Activated CD4-positive, alpha-beta T cell treated with anti-CD3 and anti-CD28 coated beads, Interleukin-2, Interleukin-6, amounts not matched to agents 100 ng/mL and 50 ng/mL, durations not matched to agents 16 hours and 8 hours (primary cell): ENCODE data around the gene ST6GALNAC6.
"Not testable (repeated sequence)": the region's sequence is repeated elsewhere in the genome, so short reads cannot be mapped to it uniquely, and the experiment has no call there.

ENCODE experiments used
- DNase-seq: peaks from one replicate; pipeline ENCODE4 v3.0.0-alpha.2; 2020

Gene ST6GALNAC6

DNA sequence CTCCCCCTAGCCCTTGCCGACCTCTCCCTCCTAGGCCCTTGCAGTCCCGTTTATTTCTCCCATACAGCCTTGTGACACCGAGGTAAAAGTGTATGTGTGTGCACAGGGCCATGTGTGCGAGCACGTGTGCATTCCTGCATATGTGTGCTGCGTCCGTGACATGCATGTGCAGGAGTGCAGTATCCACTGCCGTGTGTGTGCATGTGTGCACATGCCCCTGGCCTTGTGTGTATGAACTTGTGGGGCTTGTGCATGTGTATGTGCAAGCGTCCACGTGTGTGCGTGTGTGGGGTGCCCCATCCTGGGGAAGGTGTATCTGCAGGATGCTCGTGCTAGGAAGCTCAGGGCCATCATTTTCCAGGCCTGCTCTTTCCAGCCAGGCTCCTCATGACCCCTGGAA, 28.5 kb downstream of the ST6GALNAC6 start:
- no peak for DNase-seq

DNA sequence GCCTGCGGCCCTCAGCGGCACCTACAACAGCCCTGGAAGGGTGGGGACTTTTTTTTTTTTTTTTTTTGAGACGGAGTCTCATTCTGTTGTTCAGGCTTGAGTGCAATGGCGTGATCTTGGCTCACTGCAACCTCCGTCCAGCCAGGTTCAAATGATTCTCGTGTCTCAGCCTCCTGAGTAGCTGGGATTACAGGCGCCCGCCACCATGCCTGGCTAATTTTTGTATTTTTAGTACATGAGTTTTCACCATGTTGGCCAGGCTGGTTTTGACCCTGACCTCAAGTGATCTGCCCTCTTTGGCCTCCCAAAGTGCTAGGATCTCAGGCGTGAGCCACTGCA, 29.3 kb downstream of the ST6GALNAC6 start:
- not testable (repeated sequence) for DNase-seq

DNA sequence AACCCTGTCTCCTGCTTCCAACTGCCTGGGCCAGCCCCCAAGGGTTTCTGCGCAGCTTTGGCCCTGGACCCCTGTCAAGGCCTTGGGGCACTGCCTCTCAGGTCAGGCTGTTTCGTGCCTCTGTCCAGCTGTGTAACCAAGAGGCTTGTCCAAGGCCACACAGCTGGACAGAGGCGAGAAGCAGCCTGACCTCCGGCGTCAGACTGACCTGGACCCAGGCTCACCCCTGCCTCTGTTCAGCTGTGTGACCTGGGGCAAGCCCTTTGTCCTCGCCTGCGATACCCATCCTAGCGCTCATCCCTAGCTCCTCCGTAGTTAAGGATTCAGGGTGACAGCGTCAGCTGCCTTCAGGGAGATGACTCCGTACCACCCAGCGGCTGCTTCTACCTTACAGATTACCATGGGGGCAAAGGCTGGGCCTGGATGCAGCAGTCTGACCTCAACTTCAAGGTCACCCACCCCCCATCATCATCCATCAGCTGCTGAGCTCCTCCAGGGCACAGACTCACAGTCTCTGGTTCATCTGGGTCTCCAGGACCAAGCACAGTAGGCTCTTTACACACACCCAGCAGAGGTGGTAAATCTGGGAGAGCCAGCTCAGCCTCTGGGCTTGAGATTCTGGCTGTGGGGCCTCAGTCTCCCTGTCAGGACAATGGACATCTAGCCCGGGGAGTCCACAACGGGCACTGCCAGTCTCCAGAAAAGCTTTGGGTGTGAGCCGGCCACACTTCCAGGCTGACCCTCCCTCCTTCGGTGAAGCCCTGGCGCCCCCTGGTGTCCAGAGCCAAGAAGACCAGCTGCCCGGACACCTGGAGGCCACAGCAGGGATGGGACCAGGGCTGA, 29.9 kb downstream of the ST6GALNAC6 start:
- DNase-seq: peak; percentile 92

DNA sequence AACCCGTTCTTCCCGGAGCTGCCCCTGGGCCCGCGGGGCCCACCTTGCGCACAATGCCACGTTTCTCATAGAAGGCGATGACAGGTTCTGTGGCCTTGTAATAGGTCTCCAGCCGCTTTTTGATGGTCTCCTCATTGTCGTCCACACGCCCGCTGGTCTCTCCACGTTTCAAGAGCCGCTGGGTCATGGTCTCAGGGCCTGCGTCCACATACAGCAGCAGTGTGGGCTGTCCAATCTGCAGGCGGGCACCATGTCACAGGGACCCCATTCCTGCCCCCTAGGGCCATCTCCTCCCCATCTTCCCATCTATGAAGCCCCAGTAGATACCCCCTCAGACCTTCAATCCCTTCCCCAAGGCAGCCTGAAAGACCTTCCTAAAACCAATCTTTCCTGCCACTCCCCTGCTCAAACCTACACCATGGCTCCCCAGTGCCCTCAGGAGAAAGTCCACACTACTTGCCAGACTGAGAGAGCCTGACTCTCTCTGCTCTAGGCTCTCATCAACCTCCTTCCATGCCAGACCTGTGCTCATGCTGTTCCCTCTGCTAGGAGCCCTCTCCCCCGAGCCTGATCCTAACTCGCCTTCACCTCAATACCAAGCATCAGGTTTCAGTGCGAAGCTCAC, 31.0 kb downstream of the ST6GALNAC6 start:
- DNase-seq: no peak

DNA sequence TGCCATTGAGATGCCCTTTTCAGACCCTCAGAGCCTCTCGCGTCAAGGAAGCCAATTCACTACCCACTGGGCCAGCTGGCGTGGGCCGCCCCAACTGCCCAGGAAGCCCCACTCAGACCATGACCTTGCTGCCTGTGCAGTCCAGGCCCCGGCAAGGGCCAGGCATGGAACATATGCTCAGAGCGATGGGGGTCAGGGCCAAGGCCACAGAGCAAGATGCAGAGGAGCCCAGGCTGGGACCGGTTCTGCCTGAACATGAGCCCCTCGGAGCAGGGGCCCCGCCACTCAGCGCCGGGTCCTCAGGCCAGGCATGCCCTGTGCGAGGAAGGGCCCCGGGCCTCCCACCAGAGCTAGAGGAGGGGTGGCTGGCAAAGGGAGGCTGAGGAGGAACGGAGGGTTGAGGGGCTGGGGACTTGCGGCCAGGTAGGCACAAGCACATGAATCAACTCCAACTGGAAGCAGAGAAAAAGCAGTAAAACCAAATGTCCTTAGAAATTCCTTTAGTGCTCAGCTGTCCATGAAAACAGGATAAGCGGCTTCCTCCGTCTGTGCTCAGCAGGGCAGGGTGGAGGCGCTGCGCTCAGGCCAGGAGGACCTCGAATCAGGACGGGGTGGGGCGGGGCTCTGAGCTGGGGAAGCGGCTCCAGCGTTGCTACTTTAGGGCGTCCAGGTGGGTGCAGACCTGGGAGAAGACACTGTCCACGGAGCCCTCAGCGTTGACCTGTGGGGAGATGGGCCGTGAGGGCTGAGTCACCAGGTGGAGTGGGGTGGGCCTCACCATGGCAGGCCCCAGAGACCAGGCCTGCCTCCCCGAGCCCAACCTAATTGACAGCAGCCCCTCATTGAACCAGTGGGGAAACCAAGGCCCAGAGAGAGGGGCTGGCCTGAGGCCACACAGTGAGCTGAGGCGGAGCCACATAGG, 31.8 kb downstream of the ST6GALNAC6 start:
- no peak for DNase-seq

DNA sequence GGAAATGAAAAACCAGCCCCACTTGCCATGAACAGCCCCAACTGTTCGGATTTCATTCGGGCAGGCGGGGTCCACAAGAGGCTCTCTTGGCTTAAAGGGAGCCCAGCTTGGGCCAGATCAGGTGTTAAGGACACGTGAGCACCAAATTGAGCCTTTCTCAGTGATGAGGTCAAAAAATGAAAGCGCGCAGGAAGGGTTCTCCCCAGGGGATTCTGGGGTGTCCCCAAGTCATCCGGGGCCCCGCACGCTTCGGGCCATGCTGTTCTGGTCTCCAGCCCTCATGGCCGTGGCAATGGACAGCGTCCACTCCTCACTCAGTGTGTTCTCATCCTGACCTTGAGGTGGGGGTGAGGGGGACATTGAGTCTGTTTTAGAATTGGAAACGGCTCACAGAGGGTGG, 32.9 kb downstream of the ST6GALNAC6 start:
- DNase-seq: no peak

DNA sequence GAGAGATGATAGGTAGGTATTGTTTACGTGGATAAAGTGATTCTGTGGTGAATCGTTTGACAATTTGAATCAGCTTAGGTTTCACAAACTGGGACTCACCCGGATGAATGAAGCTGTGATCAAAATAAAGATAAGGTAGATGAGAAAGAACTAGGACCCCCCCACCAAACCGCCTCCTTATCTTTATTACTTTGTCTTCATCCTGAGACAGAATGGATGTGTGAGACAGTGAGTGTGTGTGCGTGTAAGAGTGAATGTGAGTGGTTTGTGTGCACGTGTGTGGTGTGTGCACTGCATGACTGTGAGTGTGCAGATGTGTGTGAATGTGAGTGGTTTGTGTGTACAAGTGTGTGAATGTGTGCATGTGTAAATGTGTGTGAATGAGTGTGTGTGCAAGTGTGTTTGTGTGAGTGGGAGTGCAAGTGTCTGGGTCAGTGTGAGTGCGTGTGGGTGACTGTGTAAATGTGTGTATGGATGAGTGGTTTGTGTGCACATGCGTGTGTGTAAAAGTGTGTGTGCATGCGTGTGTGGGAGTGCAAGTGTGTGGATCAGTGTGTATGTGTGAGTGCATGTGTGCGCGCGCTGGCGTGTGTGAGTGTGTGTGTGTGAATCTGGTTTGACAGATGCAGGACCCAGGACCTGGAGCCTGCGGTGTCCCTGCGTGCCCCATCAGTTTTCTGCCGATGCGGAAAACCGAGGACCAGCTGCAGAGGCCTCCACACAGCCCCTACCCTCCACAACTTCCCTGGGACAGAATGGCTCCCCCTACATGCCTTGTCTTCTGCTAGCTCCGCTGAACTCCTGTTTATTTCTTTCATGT, 33.5 kb downstream of the ST6GALNAC6 start:
- DNase-seq: peak; percentile 52

DNA sequence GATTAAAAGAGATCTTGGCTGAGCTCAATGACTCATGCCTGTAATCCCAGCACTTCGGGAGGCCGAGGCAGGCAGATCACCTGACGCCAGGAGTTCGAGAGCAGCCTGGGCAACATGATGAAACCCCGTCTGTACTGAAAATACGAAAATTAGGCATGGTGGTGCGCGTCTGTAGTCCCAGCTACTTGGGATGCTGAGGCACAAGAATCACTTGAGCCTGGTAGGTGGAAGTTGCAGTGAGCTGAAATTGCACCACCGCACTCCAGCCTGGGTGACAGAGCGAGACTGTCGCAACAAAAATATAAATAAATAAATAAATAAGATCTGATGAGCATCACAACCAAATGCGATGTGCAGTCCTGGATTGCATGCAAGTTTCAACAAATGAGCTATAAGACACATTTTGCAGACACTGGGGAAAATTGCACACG, 36.2 kb downstream of the ST6GALNAC6 start:
- DNase-seq: no peak

DNA sequence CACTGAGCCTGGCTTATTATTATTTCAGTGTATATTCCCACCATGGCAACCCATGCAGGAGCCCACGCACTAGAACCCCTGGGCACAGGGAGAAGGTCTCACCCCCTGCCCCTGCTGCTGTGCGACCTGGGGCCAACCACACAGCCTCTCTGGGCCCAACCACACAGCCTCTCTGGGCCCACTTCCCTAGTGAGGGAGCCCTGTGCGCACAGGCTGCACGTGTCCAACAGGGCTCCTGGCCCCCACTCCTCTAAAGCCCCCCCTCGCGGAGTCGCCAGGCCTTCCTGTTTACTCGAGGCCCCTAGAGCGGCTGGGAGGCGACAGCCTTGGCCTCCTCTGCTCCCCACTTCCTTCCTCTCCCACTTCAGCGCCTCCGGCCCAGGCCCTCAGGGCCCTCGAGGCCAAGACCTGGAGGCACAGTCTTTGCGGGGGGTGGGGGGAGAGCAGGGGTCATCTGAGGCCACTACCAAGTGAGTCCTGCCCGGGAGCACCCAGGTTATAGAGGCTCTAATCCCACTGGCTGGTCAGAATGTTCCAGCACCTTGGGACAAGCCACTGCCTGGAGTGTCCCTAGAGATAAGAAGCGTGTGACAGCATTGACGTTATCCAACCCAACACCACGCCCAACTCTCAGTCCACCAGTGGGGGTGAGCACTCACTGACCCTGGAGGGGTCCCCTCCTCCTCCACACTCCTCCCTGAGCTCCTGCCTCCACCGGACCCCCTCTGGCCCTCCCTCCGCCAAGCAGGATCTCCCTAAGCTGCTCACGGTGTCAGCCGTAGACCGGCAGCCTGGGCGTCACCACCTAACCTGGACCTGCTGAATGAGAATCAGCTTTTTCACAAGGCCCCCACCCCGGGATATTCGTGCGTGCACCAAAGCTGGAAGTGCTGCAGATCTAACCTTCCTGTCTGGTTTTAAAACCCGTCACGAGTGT, 37.1 kb downstream of the ST6GALNAC6 start:
- DNase-seq: peak; percentile 19

DNA sequence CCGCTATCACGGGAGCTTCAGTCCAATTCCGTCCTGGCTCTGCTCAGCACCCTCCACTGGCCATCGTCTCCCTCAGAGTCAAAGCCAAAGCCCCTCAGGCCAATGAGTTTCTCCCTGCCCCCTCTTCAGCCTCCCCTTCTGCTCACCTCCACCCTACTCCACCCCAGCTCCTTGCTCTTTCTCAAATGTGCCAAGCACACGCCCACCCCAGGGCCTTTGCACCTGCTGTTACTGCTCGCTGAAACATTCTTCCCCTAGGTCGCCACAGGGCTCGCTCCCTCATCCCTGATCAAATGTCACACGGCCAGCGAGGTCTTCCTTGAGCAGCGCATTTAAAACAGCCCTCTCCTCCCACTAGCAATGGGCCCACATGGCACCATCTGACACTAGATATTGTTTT, 38.6 kb downstream of the ST6GALNAC6 start:
- DNase-seq: no peak

DNA sequence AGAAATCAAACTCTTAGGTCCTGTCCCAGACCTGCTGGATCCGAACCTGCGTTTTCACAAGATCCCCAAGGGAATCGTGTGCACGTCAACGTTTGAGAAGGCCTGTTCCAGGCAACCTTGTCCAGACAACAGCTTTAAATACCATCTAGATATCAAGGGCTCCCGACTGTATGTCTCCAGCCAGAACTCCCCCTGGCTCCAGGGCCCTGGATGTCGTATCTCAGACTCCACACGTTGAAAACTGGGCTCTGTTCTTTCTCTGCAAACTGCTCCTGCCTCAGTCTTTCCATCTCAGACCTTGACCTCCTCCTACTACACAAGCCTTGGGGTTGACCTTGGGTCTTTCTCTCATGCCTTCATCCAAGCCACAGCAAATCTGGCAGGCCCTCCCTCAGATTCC, 39.1 kb downstream of the ST6GALNAC6 start:
- DNase-seq: no peak

DNA sequence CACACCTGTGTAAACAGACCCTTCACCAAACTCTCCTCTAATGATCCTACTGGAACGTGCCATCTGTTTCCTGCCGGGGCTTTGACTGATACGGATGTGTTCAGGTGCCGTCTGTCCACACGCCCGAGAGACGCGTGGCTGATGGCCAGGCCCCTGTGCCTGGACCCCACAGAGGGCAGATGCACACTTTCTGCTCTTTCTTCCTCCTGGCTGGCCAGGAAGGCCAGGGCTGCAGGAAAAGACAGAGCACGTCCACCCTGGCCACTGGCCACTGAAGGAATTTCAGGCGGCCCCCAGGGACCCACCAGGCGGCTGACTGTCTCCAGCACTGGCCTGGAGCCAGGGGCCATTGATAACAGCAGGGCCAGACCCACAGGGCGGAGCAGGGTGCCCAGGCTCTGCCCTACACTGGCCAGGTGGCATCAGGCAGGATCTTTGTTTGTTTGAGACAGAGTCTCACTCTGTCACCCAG, 41.3 kb downstream of the ST6GALNAC6 start:
- no peak for DNase-seq

DNA sequence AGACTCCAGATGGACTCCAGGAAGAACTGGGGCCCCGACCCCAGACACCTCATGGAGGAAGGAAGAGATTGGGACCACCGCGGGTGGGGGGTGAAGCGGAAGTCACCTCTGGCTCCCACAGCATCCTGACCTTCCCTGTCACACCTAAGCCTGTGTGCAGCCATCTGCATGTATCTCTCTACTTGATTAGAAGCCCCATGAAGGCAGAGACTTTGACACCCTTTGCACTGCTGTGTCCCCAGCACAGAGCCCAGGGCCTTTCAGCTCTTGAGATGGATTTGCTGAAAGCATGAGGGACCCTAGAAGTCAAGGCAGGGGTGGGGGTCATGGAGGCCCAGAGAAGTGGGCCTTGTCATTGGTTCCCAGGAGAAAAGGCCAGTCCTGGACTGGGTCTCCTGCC, 42.1 kb downstream of the ST6GALNAC6 start:
- DNase-seq: no peak

DNA sequence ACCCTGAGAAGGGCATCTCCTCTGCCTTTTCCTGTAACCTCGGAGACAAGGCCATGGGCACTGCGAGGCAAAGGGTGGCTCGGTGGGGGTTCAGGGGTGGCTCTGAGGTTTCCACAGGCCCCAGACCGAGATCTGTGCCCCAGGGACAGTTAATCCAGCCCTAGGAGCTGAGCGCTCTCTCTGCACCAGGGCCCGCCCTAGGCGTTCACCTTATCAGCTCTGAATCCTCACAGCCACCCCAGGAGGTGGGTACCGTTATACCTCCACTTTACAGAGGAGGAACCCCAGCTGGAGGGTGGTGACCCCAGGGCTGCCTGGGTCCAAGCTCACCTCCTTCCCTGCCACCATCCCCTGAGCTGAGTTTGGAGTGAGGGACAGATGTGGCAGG, 42.7 kb downstream of the ST6GALNAC6 start:
- DNase-seq: no peak

DNA sequence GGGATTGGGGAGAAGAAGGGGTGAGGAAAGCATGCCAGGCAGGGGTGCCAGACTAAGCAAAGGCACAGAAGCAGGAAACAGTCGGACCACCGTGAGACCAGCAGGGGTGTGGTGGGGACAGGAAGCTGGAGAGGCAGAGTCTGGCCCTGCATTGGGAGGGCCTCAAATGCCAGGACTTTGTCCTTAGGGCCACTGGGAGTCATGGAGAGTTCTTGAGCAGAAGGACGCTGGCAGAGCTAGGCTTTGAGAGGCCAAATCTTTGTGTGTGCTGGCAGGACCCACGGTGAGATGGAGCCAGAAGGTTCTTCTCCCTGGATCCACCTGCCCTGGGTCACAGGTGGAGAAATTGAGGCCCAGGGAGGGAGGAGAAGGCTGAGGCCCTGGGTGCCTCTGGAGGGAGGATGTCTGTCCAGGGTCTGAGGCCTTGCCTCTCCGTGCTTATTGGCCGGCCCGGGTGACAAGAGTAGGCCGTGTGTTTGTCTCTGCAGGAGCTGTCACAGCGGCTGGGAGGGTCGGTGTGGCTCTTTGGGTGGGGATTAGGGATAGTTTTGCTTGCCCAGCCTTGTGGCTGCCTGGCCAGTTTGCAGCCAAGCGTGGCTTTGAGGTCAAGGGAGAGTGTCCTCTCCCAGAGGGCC, 43.2 kb downstream of the ST6GALNAC6 start:
- DNase-seq: no peak

DNA sequence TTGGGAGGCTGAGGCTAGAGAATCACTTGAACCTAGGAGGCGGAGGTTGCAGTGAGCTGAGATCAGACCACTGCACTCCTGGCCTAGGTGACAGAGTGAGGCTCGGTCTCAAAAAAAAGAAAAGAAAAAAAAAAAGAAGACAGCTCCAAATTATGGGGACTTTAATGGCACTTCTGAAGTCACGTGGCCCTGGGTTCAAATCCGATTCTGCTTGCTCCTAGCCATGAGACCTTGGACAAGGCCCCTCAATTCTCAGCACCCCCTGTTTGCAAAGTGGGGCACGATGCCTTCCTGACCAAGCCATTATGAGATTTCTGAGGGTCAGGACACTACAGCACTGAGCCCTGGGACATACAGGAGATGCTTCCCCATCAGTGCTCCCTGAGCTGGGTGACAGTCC, 43.9 kb downstream of the ST6GALNAC6 start:
- DNase-seq: no peak

DNA sequence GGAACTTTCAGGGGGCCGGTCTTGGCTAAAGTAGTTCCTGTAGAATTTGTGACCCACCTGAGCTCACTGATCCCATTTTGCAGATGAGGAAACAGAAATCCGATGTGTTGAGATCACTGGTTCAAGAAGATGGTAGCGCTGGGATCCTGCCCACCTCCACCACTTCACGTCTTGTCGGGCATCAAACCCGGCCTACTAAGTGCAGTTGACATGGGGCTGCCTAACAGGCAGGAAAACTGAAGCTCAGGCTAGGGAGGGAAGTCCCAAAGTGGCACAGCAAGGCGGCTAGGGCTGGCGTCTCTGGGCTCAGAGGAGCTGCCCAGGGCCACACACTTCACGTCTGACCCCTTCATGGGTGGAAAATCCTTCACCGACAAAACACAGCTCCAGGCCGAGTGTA, 44.4 kb downstream of the ST6GALNAC6 start:
- no peak for DNase-seq

DNA sequence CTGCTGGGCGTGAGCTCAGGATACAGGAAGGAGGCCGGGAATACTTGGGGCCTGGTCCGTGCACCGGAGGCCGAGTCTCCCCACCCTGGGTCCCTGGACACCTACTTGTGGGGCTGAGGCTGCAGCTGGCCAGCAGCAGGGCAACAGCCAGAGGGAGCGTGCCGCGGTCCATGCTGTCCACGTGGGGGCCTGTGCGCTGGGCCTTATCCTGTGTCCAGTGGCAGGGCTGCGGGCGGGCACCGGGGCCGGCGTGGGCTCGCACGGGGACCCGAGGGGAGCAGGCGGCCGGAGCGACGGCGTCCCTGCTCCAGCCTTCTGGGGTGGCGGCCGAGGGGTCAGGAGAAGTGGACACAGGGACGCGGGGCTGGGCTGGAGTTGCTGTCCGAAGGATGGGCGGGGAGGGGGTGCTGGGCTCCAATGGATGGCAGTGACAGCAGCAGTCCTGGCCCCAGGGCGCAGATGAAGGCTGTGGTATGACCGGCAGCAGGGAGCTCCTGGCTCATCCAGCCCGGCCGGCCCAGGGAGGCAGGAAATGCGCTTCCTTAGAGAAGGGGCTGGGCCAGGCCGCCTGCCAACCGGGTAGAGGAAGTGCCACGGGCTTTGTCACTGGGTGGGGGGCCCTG, 45.1 kb downstream of the ST6GALNAC6 start, which contains the start of gene ENG:
Gene ENG, minus strand, starts transcription at position 475 of the 623 bp plus-strand sequence. Its CDS starts 303 bp downstream, at position 172.
- DNase-seq: peak; percentile 46

DNA sequence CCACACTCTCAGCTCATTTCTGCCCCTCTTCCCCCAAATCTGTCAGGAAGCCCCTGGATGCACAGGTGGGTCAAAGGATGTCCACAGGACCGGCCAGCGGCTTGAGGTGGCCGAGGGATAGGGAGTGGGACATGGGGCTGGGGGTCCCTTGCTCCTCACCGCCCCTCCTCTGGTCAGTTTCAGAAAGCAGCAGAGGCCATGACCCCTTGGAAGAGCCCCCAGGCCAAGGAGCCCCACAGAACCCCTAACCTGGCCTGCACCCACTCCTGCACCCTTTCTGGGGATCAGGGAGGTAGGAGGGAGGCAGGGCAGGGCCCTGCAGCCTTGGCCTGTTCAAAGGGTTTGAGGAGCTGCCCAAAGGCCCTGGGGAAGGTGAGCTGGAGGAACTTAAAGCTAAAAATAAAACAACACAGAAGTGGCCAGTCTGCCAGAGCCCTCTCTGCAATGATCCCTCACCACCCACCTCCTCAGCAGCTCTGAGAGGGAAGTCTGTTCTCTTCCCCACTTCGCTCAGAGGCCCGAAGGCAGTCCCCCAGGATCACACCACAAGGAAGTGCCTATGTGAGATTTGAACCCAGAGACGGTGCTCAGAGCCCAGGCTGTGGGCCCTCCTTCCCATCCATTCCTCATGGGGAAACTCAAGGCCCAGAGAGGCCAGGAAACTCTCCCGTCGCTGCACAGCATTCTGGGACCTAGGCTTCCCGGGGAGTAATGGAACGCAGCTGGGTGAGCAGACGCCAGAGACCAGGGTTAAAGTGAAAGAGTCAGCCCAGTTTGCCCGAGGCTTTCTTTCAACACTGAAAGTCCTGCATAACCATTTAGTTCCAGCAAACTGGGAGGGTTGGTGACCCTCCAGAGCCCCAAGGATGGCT, 45.9 kb downstream of the ST6GALNAC6 start:
- no peak for DNase-seq
